ENCODE results near the gene TRMO. TPM values are rescaled to one million over a fixed set of nuclear protein-coding genes. Genes with fewer than 3 reads are reported as not detected.

Gene TRMO
- polyA plus RNA-seq, 1 donor: 9.2 TPM

DNA sequence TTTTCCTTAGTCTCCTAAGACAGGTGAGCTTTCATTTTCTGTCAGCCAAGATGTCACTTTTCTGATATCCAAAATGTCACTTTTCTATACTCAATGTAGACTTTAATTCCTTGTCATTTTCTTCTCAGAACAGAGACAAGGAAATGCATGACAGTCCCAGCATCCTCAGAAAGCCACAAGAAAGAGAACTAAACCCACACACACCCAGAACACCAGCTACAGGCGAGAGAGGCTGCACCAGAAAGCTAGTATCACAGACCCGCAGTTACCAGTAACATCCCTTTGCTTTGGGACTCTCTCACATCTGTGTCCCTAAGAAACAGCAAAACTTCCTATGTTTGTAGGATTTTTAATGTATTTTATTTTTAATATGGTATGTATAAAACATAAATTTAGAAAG lies 17.1 kb downstream of the TRMO start:
- no peak for DNase-seq (ENCODE audit: low read depth)

GRCh38 chr9:97904725-97905124 lies 17.6 kb downstream of the TRMO start:
- DNase-seq (ENCODE audit: low read depth): no peak

DNA sequence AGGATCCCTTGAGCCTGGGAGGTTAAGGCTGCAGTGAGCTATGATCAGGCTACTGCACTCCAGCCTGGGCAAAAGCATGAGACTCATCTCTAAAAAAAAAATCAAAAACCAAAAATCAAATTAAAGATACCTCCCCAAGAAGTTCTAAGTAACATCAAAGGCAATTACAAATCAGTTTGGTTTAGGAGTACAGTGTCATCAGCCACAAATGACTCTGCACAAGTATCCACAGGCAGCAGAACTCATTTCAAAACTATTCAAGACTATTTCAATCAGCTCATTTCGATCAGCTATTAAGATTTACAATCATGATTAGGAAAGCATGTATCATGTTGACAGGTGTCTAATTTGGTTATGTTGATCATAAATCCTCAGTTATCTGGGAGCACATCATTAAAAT lies 19.1 kb downstream of the TRMO start:
- no peak for DNase-seq (ENCODE audit: low read depth)

DNA sequence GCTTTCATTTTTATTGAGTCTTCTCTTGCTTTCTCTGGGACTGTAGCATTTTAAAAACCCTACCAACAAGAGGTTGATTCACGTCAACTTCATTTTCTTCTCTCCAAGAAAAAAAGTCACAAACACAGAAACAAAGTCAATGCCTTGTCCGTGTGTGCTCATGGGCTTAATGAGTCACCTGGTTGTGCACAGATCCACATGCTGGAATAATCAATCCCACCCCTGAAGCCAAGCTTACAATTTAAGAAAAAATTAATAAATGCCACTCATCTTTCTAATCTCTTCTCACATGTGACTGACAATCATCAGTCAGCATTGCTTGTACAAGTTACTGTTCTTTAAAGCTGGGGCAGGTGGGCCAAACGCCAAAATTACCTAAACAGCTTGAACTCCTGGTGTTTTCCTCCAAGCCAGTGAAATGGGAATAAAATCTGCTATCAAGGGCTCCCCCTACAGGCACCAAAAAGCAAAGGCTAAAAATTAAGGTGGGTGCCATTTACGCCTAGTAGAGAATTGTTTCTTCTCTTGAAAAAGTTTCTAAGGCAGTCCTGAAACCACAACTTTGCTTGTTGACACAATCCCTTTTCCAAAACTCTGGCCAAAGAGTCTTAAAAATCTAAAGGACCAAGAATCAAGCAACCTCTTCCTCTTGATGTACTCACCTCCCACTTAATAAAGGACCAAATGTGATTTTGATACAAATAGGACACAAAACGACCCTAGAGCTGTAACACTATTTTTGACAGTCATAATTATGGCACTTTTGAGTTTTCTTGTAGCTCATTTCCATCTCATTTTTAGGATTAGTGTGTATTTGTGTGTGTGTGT lies 21.3 kb downstream of the TRMO start:
- DNase-seq (ENCODE audit: low read depth): no peak

- DNase-seq (ENCODE audit: low read depth): no peak
These were observed 22.1 kb downstream of the TRMO start for GRCh38 chr9:97900103-97900737.

- no peak for DNase-seq (ENCODE audit: low read depth)
These were observed 26.5 kb downstream of the TRMO start for GRCh38 chr9:97895695-97896332.

DNA sequence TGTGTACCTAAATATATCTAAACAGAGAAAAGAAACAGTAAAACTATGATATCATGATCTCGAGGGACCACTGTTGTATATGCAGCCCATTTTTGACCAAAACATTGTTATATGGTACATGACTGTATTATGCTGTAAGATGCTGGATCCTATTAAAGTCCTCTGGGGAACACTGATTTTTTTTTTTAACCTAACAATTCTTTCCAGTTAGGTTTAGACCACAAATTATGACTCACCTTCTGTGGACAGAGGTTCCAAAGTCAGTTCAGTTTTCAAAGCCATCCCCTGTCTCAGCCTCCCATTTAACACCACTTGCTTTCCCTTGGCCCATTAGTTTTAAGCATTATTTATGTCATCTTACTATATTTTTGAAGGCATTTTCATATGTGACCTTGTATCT lies 27.1 kb downstream of the TRMO start:
- DNase-seq (ENCODE audit: low read depth): no peak

GRCh38 chr9:97892421-97892820 lies 29.9 kb downstream of the TRMO start:
- DNase-seq (ENCODE audit: low read depth): no peak

GRCh38 chr9:97891736-97892135 lies 30.6 kb downstream of the TRMO start:
- DNase-seq (ENCODE audit: low read depth): no peak

GRCh38 chr9:97889941-97890887 lies 32.1 kb downstream of the TRMO start:
- DNase-seq (ENCODE audit: low read depth): no peak

GRCh38 chr9:97880336-97880735 lies 42.0 kb downstream of the TRMO start:
- DNase-seq (ENCODE audit: low read depth): no peak

GRCh38 chr9:97876061-97876460 lies 46.2 kb downstream of the TRMO start:
- DNase-seq (ENCODE audit: low read depth): no peak

DNA sequence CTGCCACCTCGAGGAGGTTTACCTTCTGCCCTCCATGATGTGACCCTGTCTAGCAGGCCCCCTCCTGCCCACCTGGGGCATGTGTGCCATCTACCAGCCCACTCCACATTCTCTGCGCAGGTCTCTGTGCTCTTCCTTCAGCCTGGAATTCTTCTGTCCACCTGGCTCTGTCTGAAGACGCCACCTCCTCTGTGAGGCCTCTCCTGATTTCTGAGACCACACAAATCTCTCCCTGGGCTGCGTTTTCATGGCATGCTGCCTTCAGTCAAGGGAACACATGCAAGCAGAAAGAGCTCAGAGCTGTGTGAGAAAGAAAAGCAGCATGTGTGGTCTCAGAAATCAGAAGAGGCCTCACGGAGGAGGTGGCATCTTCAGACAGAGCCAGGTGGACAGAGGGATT lies 47.2 kb downstream of the TRMO start:
- DNase-seq (ENCODE audit: low read depth): no peak

- DNase-seq (ENCODE audit: low read depth): no peak
These were observed 47.7 kb downstream of the TRMO start for GRCh38 chr9:97874624-97875023.

DNA sequence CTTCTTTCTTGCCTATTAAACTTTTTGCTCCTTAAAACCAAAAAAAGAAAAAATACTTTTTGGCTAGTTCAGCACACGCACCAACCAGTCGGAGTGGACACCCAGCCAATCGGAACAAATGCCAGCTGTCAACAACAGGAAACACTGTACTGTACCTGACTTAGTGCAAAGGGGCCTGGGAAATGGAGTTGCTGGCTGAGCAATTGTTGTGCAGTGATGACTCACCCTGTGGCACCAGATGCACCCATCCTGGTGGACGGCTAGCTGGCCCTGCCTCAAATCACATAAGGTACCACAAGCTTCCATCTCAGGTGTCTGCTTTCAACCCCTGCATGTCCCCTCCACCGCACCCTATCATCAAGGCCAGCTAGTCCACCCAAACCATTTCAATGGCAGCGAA lies 48.4 kb downstream of the TRMO start:
- DNase-seq (ENCODE audit: low read depth): no peak

- DNase-seq (ENCODE audit: low read depth): no peak
These were observed 48.9 kb downstream of the TRMO start for GRCh38 chr9:97873425-97873824.

DNA sequence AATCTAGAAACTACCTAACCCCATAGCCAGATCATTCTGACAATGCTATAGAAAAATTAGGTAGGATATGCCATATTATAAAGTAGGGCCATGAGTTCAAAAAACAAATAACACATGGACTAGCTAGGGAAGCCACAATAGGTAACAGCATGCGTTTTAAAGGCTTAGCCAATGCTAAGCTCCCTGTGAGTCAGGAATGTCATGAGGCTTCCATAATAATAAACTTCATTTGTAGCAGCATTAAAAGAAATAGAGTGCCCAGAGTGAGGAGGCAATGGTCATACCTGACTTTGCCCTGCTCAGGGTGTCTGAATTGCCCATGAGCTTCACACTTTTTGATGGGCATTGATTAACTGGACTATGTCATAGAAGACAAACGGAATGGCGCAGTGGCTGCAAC lies 53.4 kb downstream of the TRMO start:
- DNase-seq (ENCODE audit: low read depth): no peak

GRCh38 chr9:97866848-97867247 lies 55.5 kb downstream of the TRMO start:
- DNase-seq (ENCODE audit: low read depth): no peak

DNA sequence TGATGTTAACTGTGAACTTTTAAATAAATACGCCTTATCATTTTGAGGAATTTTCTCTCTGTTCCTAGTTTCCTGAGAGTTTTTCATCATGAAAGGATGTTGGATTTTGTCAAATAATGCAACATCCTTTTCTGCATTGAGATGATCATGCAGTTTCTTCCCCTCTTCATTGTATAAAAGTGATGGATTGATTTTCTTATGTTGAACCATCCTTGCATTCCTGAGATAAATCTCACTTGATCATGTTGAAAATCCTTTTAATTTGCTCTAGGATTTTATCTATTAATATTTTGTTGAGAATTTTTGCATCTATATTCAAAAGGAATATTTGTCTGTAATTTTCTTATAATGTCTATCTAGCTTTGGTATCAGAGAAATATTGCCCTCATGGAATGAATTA lies 56.0 kb downstream of the TRMO start:
- no peak for DNase-seq (ENCODE audit: low read depth)

- DNase-seq (ENCODE audit: low read depth): no peak
These were observed 57.9 kb downstream of the TRMO start for GRCh38 chr9:97864396-97864795.

- DNase-seq (ENCODE audit: low read depth): no peak
These were observed 59.0 kb downstream of the TRMO start for GRCh38 chr9:97863314-97863713.

DNA sequence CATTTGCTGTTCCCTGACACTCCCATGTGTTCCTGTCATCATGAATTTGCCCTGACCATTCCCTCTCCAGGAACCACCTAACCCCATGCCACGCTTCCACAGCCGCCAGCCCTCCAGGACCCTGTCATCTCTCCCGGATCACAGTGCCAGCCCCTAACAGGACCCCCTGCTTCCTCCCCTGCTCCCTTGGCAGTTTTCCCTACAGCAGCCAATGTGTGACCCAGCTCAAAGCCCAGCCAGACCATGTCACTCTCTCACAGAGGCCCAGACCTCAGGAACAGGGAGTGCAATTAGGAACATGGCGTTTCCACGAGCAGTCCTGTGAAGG lies 61.2 kb downstream of the TRMO start:
- DNase-seq (ENCODE audit: low read depth): no peak
